Bronchus fibroblast of lung (primary cell): ENCODE measurements around the gene TRIM58. TPM values are rescaled to one million over a fixed set of nuclear protein-coding genes. Genes with fewer than 3 reads are reported as not detected.

Source experiments
- total RNA-seq: library from RNA; depleted of rRNA; stranded (reverse); fragments of >200 nt; gene quantifications from 2 replicates; pipeline ENCODE4 v1.2.3, GENCODE V29; 2015

Gene TRIM58
- total RNA-seq, result not detected in 2 replicates

GRCh38 chr1:247857069-247857984 is at the start of gene TRIM58:
TRIM58 (plus strand) TSS chr1:247857187; CDS start chr1:247857247, 60 bp downstream.

GRCh38 chr1:247824023-247824422 is 33.0 kb upstream of the TRIM58 start, which contains the start of gene OR14A16:
OR14A16 (minus strand) TSS chr1:247824119; CDS start chr1:247815729, 8,390 bp downstream.

GRCh38 chr1:247841796-247842195 is 15.2 kb upstream of the TRIM58 start, which contains the start of gene OR11L1:
OR11L1 (minus strand) TSS chr1:247841896; CDS start chr1:247841896, 0 bp downstream.

GRCh38 chr1:247895163-247895637 is 38.2 kb downstream of the TRIM58 start, which contains the start of gene OR2W3:
OR2W3 (plus strand) TSS chr1:247895587; CDS start chr1:247895587, 0 bp downstream.

GRCh38 chr1:247919952-247920351 is 63.0 kb downstream of the TRIM58 start, which contains the start of gene OR2T8:
OR2T8 (plus strand) TSS chr1:247920252; CDS start chr1:247921018, 766 bp downstream.

GRCh38 chr1:247924868-247925267 is 67.9 kb downstream of the TRIM58 start, which contains the start of gene OR2AJ1:
OR2AJ1 (plus strand) TSS chr1:247924889; CDS start chr1:247933769, 8,880 bp downstream.

Other genes starting within 250 kb of the TRIM58 start
- not detected in 2 replicates for gene OR13G1, start 177.4 kb upstream of the TRIM58 start, total RNA-seq
- not detected in 2 replicates for gene OR6F1, start 140.5 kb upstream of the TRIM58 start, total RNA-seq
- gene OR14K1, start 118.6 kb upstream of the TRIM58 start, total RNA-seq, result not detected in 2 replicates
- gene OR14A2, start 109.0 kb upstream of the TRIM58 start, total RNA-seq, result not detected in 2 replicates
- not detected in 2 replicates for gene OR1C1, start 96.6 kb upstream of the TRIM58 start, total RNA-seq
- gene OR14A16, start 33.1 kb upstream of the TRIM58 start, total RNA-seq, result not detected in 2 replicates
- gene OR11L1, start 15.3 kb upstream of the TRIM58 start, total RNA-seq, result not detected in 2 replicates
- gene OR2W3, start 38.4 kb downstream of the TRIM58 start, total RNA-seq, result not detected in 2 replicates
- gene OR2T8, start 63.1 kb downstream of the TRIM58 start, total RNA-seq, result not detected in 2 replicates
- gene OR2AJ1, start 67.7 kb downstream of the TRIM58 start, total RNA-seq, result not detected in 2 replicates
- not detected in 2 replicates for gene OR2L8, start 91.7 kb downstream of the TRIM58 start, total RNA-seq
- gene OR2AK2, start 108.0 kb downstream of the TRIM58 start, total RNA-seq, result not detected in 2 replicates
- gene OR2L5, start 156.5 kb downstream of the TRIM58 start, total RNA-seq, result not detected in 2 replicates
- gene OR2L2, start 172.9 kb downstream of the TRIM58 start, total RNA-seq, result not detected in 2 replicates
- not detected in 2 replicates for gene OR2L3, start 189.6 kb downstream of the TRIM58 start, total RNA-seq
- gene OR2L13, start 238.0 kb downstream of the TRIM58 start, total RNA-seq, result not detected in 2 replicates